NB4 (cell line): Measurements from ENCODE around the gene AGPS.

Experiments
- POLR2A ChIP-seq: IDR thresholded peaks from 2 replicates; pipeline ENCODE4 v1.6.1; 2011; ENCODE audit warnings: mild to moderate bottlenecking; ENCODE audit not compliant: insufficient read length; ENCODE audit errors: extremely low read depth
- TF ChIP-seq, protein P1 (sequence below): IDR thresholded peaks from one replicate; pipeline ENCODE4 v1.5.1; 2012; ENCODE audit warnings: low read depth, low read length

DNA sequence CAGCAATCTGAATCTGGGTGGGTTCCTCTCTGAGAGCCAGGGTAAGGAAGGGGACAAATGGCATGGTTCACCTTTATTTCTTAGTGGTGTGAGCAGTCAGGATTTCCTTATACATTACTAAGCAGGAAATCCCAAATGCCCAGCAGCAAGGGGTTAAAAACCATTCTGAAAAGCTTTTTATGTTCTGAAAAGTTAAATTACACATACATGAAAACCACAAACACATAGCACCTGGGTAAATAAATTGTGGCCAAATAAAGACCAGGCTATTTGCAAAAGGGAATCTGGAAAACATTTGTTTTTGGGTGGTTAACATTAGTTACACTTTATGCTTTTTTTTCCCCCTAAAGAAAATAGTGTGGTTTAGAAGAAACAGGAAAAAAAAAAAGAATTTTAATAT, 156.1 kb downstream of the AGPS start:
- TF ChIP-seq, protein P1, sequence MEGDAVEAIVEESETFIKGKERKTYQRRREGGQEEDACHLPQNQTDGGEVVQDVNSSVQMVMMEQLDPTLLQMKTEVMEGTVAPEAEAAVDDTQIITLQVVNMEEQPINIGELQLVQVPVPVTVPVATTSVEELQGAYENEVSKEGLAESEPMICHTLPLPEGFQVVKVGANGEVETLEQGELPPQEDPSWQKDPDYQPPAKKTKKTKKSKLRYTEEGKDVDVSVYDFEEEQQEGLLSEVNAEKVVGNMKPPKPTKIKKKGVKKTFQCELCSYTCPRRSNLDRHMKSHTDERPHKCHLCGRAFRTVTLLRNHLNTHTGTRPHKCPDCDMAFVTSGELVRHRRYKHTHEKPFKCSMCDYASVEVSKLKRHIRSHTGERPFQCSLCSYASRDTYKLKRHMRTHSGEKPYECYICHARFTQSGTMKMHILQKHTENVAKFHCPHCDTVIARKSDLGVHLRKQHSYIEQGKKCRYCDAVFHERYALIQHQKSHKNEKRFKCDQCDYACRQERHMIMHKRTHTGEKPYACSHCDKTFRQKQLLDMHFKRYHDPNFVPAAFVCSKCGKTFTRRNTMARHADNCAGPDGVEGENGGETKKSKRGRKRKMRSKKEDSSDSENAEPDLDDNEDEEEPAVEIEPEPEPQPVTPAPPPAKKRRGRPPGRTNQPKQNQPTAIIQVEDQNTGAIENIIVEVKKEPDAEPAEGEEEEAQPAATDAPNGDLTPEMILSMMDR: no peak
- TF ChIP-seq POLR2A: no peak
